K562 (cell line): ENCODE data around the gene EGFL7. TPM values are rescaled to one million over a fixed set of nuclear protein-coding genes. Genes with fewer than 3 reads are reported as not detected.

Experiments used
- BCLAF1 ChIP-seq, 2 experiments: fragments of 450-650 bp in 1 of 2; IDR thresholded peaks; 2 replicates each; pipeline ENCODE4 v1.6.1; 2011 to 2017; ENCODE audit warnings: low read depth in 2 of 2, antibody characterized with exemption in 1 of 2, borderline replicate concordance in 1 of 2, low read length in 1 of 2, mild to moderate bottlenecking in 1 of 2, mixed read lengths in 1 of 2; ENCODE audit not compliant: control insufficient read depth in 1 of 2
- C11orf30 ChIP-seq: fragments of 450-650 bp; IDR thresholded peaks from 2 replicates; pipeline ENCODE4 v1.6.1; 2016; ENCODE audit warnings: low read depth, mild to moderate bottlenecking
- CXXC5 ChIP-seq: fragments of 250-450 bp; sonication (Bioruptor Pico); IDR thresholded peaks from 2 replicates; pipeline ENCODE4 v1.8.0; 2022; ENCODE audit warnings: inconsistent platforms, mild to moderate bottlenecking, moderate library complexity
- DNMT1 ChIP-seq: fragments of 450-650 bp; IDR thresholded peaks from 2 replicates; pipeline ENCODE4 v1.6.1; 2016; ENCODE audit warnings: antibody characterized with exemption, mild to moderate bottlenecking
- FOXJ2 ChIP-seq: fragments of 200-800 bp; sonication (Bioruptor generic); IDR thresholded peaks from 2 replicates; pipeline ENCODE4 v1.6.1; 2016; ENCODE audit warnings: missing genetic modification characterization, missing compliant biosample characterization
- HDGF ChIP-seq: fragments of 450-650 bp; IDR thresholded peaks from 2 replicates; pipeline ENCODE4 v1.6.1; 2016
- MXI1 ChIP-seq: IDR thresholded peaks from 2 replicates; pipeline ENCODE4 v1.6.1; 2011; ENCODE audit warnings: low read depth, mild to moderate bottlenecking, improper control_type of control experiment, low read length
- NEUROD1 ChIP-seq: fragments of 150-350 bp; IDR thresholded peaks from 2 replicates; pipeline ENCODE4 v1.6.1; 2014; ENCODE audit warnings: borderline replicate concordance, low read length, low read depth; ENCODE audit not compliant: partially characterized antibody
- TBP ChIP-seq: optimal IDR thresholded peaks from 2 replicates; pipeline ENCODE3; 2011; ENCODE audit warnings: low read depth, low read length, improper control_type of control experiment
- THAP7 ChIP-seq: fragments of 250-450 bp; sonication (Bioruptor Pico); IDR thresholded peaks from 2 replicates; pipeline ENCODE4 v1.5.0; 2021
- USF1 ChIP-seq: sonication (generic); formaldehyde crosslinking; IDR thresholded peaks from 2 replicates; pipeline ENCODE4 v1.9.0; 2022; ENCODE audit warnings: mild to moderate bottlenecking, missing genetic modification reagents
- ZNF134 ChIP-seq: fragments of 250-450 bp; sonication (Bioruptor Pico); conservative IDR thresholded peaks from 2 replicates; pipeline ENCODE4 v1.4.0; 2020
- ZNF280A ChIP-seq: fragments of 450-650 bp; IDR thresholded peaks from 2 replicates; pipeline ENCODE4 v1.6.1; 2018; ENCODE audit warnings: mild to moderate bottlenecking, low read depth; ENCODE audit not compliant: partially characterized antibody
- ZNF408 ChIP-seq: fragments of 250-450 bp; sonication (Bioruptor Pico); IDR thresholded peaks from 2 replicates; pipeline ENCODE4 v1.4.0; 2020; ENCODE audit warnings: low read depth, mild to moderate bottlenecking, moderate library complexity
- ZNF830 ChIP-seq: fragments of 250-450 bp; sonication (Bioruptor Pico); IDR thresholded peaks from 2 replicates; pipeline ENCODE4 v1.5.0; 2021; ENCODE audit warnings: mild to moderate bottlenecking
- polyA plus RNA-seq, 8 experiments: library from polyadenylated mRNA; depleted of rRNA in 4 of 8; stranded (reverse) in 5 of 8; unstranded in 3 of 8; fragments of >200 nt; fragmentation: Nextera tagmentation in 2 of 8; fragmentation: Illumina TruSeq in 1 of 8; extraction: Ambion mirVana in 2 of 8; extraction: Trizol in 1 of 8; gene quantifications; 2 replicates each; pipeline versions ENCODE4 v1.2.1 to v1.2.3, GENCODE V29; 2011 to 2014; ENCODE audit warnings: inconsistent platforms in 1 of 8, missing spikeins in 1 of 8
- total RNA-seq, 7 experiments: library from RNA; depleted of rRNA in 6 of 7; stranded (reverse); fragments of >200 nt in 6 of 7; fragmentation: Illumina TruSeq in 2 of 7; extraction: Trizol in 2 of 7; gene quantifications; 2 replicates each; pipeline versions ENCODE4 v1.2.1 to v1.2.3, GENCODE V29; 2011 to 2021; ENCODE audit warnings: low replicate concordance in 1 of 7
- TF ChIP-seq, protein P1 (sequence below): sonication (generic); formaldehyde crosslinking; IDR thresholded peaks from 2 replicates; pipeline ENCODE4 v1.8.1; 2022; ENCODE audit warnings: missing genetic modification reagents
- TF ChIP-seq, protein P2 (sequence below): fragments of 450-650 bp; formaldehyde crosslinking; IDR thresholded peaks from 2 replicates; pipeline ENCODE4 v1.4.0; 2020; ENCODE audit warnings: mild to moderate bottlenecking
- TF ChIP-seq, protein P3 (sequence below): sonication (generic); formaldehyde crosslinking; IDR thresholded peaks from 2 replicates; pipeline ENCODE4 v1.9.0; 2022; ENCODE audit warnings: mild to moderate bottlenecking, missing genetic modification reagents

Gene EGFL7
- total and polyA plus RNA-seq, 9 of the 15 experiments (the other 6 are each of a cell fraction or from before 2014, with no cell fraction given): 1.5 to 286 (median 55.5) TPM

DNA sequence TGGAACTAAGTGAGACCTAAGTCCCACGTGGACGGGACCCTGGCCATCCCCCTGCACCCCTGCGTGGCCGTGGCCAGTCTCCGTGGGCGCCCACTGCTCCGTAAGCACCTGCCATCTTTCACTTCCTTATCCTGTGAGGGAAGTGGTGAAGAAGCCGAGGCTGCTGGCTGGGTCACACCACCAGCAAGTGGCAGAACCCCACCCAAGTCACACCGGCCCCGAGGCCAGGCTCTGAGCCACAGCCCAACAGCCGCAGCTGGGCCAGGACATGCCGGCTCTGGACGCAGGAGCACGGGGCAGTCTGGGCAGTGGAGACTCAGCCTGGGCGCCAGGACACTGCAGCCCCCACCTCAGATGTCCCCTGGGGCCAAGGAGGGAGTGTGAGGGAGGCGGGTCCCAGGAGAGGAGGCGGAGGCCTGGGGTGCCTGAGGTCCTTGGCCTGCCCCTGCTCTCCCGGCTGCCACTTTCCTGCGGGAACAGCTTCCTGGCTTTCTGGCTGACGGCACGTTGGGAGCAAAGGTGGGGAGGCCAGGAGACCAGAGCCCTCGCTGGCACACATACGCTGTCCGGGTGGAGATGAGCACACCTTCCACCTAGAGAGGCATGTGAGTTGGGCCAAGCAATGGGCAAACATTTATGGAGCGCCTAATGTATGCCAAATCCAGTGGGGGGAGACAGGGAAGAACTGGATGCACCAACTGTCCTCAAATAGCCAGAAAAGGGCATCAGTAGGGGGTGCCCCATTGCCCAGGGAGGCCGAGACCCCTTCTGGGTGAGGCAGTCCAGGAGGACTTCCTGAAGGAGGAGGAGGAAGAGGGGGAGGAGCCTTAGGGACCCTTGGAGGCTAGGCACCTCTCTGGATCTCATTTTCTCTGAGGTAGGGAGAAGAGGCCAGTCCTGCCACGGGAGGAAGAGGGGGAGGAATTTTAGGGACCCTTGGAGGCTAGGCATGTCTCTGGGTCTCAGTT lies 43.9 kb upstream of the EGFL7 start (continued):
- TF ChIP-seq BCLAF1 (IDR thresholded peaks at IDR 0.05; ENCODE audit: borderline replicate concordance in 1 of 2, control insufficient read depth in 1 of 2, low read depth in 2 of 2, low read length in 1 of 2) (no peak), USF1 (CRISPR knock-in tag) (no peak), TBP (no peak), ZNF830 (no peak), DNMT1 (no peak), C11orf30 (no peak), ZNF134 (CRISPR knock-in tag) (no peak), ZNF280A (no peak), NEUROD1 (no peak), FOXJ2 (tag) (no peak), ZNF408 (no peak), HDGF (no peak), THAP7 (CRISPR knock-in tag) (no peak), MXI1 (no peak), CXXC5 (CRISPR knock-in tag) (no peak)
- TF ChIP-seq, protein P1, sequence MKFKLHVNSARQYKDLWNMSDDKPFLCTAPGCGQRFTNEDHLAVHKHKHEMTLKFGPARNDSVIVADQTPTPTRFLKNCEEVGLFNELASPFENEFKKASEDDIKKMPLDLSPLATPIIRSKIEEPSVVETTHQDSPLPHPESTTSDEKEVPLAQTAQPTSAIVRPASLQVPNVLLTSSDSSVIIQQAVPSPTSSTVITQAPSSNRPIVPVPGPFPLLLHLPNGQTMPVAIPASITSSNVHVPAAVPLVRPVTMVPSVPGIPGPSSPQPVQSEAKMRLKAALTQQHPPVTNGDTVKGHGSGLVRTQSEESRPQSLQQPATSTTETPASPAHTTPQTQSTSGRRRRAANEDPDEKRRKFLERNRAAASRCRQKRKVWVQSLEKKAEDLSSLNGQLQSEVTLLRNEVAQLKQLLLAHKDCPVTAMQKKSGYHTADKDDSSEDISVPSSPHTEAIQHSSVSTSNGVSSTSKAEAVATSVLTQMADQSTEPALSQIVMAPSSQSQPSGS (CRISPR knock-in tag): no peak
- TF ChIP-seq, protein P2, sequence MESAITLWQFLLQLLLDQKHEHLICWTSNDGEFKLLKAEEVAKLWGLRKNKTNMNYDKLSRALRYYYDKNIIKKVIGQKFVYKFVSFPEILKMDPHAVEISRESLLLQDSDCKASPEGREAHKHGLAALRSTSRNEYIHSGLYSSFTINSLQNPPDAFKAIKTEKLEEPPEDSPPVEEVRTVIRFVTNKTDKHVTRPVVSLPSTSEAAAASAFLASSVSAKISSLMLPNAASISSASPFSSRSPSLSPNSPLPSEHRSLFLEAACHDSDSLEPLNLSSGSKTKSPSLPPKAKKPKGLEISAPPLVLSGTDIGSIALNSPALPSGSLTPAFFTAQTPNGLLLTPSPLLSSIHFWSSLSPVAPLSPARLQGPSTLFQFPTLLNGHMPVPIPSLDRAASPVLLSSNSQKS (CRISPR knock-in tag): no peak
- TF ChIP-seq, protein P3, sequence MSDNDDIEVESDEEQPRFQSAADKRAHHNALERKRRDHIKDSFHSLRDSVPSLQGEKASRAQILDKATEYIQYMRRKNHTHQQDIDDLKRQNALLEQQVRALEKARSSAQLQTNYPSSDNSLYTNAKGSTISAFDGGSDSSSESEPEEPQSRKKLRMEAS (CRISPR knock-in tag): no peak
